ENCODE data around the gene SLC10A7.

SLC10A7 gene

DNA sequence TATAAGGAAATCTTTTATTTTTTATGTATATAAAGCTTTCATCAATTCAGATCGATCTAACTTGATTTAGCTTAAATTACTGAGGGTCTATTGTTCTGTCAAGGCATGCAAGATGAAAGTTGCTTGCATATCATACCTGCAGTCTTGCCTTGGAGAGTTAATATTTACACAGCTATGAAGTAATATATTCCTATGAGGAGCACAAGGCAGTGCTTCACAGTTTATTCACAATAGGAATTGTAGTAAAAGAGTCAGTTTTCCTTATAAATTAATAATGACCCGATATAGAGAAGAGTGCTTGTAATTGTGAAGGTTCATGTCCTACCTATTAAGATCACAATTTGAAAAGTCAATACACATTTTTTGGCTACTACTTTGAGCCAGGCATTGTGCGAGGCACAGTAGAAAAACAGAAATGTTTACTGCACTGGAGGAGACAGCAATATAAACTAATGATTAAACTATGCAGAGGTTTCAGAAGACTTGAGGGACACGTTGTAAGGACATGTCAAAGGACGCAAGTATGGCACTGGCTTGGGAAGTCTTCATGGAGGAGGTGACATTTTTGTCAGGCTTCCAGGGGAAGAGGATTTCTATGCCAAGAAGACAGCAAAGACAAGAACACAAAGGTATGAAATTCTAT, 268.6 kb downstream of the SLC10A7 start:
- DNase-seq: no peak

DNA sequence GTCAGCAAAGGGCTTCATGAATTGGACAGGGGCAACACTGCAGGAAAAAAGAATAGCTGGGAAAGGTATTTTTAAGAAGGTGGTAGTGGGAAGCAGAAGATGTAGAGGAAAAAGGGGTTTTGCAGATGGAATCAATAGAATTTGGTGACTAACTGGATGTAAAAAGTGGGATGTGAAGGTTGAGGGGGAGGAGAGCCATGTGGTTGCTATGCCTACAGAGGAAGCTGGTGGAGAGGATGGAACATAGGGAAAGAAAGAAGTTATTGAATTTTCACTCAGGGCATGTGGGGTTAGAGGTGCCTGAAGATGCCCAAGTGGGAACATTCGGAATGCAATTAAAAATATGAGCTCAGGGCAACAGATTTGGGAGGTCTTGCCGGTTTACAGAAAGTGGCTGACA, 274.4 kb downstream of the SLC10A7 start:
- DNase-seq: no peak

GRCh38 chr4:146246381-146246780, 275.4 kb downstream of the SLC10A7 start:
- DNase-seq: no peak

DNA sequence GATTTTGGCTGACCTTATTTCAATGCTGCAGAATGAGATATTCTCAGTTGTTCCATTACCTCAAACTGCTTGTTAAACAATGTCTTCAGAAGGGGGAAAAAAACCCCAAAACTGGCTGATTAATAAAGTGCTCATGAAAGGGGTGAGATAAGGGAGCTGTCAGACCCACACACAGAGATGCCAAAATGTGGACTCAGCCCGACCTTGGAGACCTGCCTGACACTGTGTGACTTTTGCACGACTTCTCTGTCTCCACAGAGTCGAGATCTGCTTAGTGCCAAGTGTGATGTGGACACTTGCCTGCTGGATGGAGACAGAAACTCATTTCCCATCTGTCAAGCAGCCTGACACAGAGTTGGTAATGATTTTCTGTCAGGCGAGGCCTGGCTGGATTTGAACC, 275.9 kb downstream of the SLC10A7 start:
- DNase-seq: no peak

- DNase-seq: no peak
These were observed 276.5 kb downstream of the SLC10A7 start for GRCh38 chr4:146245246-146245645.

DNA sequence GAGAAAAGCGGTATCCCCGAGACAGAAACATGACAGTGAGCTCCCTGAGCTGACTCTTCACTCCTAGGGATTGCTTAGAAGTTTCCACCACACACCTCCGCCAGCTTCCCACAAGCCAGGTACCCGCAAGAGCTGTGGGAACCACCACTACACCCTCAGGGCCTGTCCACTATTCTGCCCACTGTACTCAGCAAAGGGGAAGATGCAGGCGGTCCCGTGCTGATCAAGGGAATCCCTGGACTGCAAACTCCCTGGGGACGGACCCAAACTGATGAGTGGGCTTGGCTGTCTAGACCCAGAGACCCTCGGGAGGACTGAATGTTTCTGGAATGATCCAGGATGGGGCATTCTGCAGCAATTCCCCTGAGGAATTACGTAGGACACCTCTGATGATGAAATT, 277.2 kb downstream of the SLC10A7 start:
- no peak for DNase-seq

DNA sequence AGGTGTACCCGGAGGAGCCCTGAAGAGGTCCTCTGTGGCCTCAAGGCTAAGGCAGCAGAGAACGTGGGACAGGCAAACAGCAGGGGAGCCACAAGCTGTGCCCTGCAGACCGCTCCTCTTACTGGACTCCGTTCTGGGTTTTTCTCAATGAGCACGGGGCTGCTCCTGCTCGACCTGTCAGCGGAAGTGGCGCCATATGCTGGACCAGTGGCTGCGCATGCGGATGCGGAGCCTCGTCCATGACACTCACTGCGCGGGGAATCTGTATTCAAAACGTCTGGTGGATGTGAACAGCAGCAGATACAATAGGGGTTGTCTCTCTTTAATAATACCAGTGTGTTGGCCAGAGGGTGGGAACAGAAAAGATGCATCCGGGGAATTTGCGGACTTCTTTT, 277.9 kb downstream of the SLC10A7 start:
- DNase-seq: no peak

DNA sequence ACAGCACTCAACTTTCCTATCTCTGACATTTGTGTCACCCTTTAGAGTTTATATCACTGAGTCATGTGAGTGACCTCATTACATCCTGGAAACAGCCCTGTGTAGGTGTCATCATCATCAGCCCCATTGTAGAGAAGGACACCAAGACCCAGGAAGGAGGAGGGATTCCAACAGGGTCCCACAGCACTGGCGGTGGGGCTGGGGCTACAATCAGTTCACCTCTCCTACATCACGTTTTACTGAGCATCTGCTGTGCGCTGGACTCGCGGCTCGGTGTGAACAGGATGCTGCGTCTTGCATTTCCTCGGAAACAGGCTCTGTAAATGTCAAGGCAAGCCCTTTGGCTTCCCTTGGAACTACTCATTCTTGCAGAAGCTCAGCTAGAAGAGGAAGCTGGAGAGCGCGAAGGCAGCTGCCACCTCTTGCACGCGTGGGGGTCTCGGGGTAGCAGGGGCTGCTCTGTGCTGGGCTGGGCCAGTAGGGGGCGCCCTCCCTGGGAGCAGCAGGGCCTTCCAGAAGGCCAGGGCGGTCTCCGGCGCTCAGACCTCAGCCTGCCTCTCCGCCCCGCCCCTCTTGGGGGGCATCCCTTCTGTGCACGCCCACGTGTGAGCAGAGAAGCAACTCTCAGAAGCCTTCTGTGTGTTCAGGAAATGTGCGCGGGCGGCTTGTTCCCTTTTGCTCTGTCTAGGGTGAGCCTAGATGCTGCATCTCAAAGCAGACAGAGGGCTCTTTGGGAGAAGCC, 278.4 kb downstream of the SLC10A7 start:
- no peak for DNase-seq

- DNase-seq: no peak
These were observed 283.6 kb downstream of the SLC10A7 start for GRCh38 chr4:146238107-146238506.

DNA sequence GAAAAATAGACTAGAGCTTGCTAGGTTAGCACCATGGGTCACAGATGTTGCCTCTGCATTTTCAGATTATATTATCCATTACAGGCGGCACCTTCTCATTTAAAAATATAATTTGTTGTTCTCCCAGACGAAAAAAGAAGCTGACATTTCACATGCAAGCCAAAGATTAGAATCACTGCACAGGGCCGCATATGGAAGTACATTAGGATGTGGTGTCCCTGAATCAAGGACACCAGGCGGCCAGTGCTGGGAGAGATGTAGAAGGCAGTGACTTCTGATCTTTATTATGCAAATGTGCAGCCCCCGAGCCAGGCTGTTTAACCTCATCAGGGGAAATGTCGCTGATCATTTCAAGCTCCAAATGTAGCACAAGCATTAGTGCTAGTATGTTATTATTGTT, 284.6 kb downstream of the SLC10A7 start:
- DNase-seq: no peak

DNA sequence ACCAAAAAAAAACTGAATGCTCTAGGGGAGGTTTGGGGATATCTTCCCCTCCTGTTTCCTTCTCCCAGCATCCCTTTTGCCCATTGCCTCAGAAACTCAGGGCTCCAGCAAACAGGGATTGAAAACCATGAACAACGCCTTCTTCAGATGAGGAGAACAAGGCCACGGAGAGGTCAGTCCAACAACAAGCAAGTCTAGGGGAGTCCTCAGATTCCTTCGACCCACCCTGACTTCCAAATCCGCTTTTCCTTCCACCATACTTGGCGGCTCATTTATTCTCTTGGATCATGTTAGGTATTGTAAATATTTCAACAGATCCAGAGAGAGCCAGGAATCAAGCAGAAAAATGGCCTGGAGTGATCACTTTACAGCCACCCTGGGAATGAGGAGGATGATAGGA, 285.5 kb downstream of the SLC10A7 start:
- DNase-seq: no peak

GRCh38 chr4:146235654-146236177, 286.0 kb downstream of the SLC10A7 start:
- DNase-seq: peak; percentile 50

DNA sequence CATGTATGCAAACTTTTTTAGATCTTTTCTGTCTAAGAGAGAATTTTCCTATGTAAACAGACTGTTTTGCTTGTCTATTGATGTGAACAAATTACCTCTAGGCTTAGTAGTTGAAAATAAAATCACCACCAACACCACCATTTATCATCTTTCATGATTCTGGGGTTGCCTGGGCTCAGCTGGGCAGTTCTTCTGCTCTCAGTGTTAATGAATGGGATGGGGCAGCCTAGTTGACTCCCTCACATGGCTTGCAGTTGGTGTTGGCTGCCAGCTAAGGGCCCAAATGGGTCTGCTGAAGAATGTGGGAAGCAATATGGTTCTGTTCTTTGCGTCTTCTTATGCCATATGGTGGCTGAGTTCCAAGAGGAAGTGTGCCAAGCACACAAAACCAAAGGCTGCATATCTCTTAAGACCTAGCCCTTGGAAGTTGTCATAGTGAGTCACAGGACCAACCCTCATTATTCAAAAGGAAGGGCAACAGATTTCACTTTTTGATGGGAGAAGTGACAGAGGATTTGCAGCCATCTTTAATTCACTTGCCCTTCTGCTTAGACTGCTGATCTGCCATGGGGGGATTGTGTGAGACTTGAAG, 289.5 kb downstream of the SLC10A7 start:
- DNase-seq: no peak

GRCh38 chr4:146229406-146229805, 292.3 kb downstream of the SLC10A7 start:
- no peak for DNase-seq

DNA sequence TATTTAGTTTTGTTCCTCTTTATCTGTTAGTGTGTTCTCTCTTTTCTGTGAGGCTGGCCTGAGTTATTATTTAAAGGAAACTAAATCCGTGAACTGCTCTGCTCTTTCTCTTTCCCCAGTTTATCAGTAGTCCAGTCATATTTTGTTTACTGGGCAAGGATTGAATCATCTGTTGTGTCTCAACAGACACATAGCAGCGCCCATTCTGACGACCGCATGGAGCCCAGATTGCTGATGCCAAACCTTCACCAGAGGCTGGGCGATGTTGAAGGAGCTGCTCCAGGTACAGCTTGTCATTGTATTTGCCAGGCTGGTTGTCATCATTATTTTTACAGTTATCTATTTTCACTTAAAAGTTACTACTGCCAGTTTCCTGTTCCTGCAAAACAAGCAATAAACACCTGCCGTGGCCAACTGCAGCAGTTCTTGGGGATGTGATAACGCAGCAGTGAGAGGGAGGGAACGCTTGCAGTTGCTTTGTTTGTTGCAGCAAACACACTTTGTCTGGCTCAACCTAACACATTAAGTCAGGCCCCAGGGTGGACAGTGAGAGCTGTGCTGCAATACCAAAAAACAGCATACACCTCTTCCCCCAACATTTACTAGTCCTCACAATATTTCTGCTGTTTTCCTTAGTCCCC, 297.3 kb downstream of the SLC10A7 start:
- DNase-seq: no peak

GRCh38 chr4:146222313-146222712, 299.4 kb downstream of the SLC10A7 start:
- peak; percentile 64 for DNase-seq

GRCh38 chr4:146214238-146214637, 307.5 kb downstream of the SLC10A7 start, which contains the start of gene REELD1:
REELD1 (plus strand) TSS chr4:146214538; CDS start chr4:146216953, 2,415 bp downstream.
- no peak for DNase-seq

- DNase-seq: no peak
These were observed 309.0 kb downstream of the SLC10A7 start for GRCh38 chr4:146212781-146213180.

GRCh38 chr4:146211440-146211839, 310.3 kb downstream of the SLC10A7 start:
- DNase-seq: no peak

DNA sequence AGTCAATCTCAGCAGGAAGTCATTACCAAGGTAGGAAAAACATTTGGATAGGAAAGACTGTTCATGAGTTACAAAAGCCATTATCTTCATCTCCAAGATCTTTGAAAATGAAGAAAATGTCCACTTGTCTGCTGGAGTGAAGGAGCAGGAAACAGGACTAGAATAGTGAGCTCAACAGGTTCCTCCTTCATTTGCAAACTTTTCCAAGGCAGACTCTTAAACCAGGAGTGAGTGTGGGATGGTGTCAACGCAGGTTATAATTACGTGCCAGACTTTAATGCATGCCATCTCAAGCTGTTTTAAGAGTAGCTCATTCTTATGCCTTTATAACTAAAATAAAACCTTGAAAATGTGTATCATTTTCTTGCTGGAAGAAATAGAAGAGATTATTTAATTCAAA, 310.9 kb downstream of the SLC10A7 start:
- no peak for DNase-seq

DNA sequence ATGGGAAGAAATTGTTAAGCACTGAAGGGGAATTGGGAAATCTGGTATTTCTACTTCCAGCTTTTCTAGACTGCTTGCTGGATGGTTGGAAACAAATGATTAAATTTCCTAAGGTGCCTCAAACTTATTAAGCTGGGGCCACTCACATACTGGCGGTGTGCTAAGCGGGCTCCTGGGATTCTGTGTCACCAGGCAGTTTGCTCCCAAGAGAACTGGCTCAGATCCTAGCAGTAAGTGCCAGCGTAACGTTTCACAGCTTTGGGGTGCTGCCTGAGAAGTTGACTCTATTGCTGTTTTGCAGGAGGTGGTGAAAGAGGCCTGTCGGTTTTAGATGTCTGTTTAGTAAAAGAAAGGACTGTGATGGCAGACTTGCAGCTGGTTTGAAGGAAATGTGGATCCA, 314.3 kb downstream of the SLC10A7 start:
- no peak for DNase-seq

Measured in fibroblast of skin of scalp (primary cell).